KBM-7 (cell line): ENCODE measurements around the gene DCBLD2.

Experiments
- DNase-seq: peaks from one replicate; pipeline ENCODE4 v3.0.0-alpha.2; 2015
- in situ Hi-C: fragments of 300-500 bp; cut with MboI; formaldehyde crosslinking; loops from 2 replicates; pipeline ENCODE4 v1.14.3; 2020; ENCODE audit warnings: low sequenced_read_pairs, low pct_unique_long_range_greater_than_20kb, mixed read lengths

Gene DCBLD2

GRCh38 chr3:98778852-98779413 is 122.6 kb downstream of the DCBLD2 start:
- peak; percentile 50 for DNase-seq
- in situ Hi-C loops: no loop called here

- DNase-seq: peak; percentile 28
- in situ Hi-C loops: no loop called here
Measured at GRCh38 chr3:98778383-98778782, 123.1 kb downstream of the DCBLD2 start.

GRCh38 chr3:98777801-98778220 is 123.7 kb downstream of the DCBLD2 start:
- in situ Hi-C loops: no loop called here
- no peak for DNase-seq

- no peak for DNase-seq
- in situ Hi-C loops: no loop called here
Measured at GRCh38 chr3:98777286-98777685, 124.2 kb downstream of the DCBLD2 start.

GRCh38 chr3:98776140-98776493 is 125.4 kb downstream of the DCBLD2 start:
- no peak for DNase-seq
- in situ Hi-C loops: no loop called here

GRCh38 chr3:98775459-98776139 is 125.9 kb downstream of the DCBLD2 start:
- in situ Hi-C loops: no loop called here
- no peak for DNase-seq

GRCh38 chr3:98772022-98772421 is 129.5 kb downstream of the DCBLD2 start:
- DNase-seq: no peak
- in situ Hi-C loops: no loop called here

GRCh38 chr3:98770261-98771039 is 131.0 kb downstream of the DCBLD2 start:
- DNase-seq: no peak
- in situ Hi-C loops: no loop called here

- no peak for DNase-seq
- in situ Hi-C loops: no loop called here
Measured at GRCh38 chr3:98769448-98769847, 132.0 kb downstream of the DCBLD2 start.

GRCh38 chr3:98768961-98769360 is 132.5 kb downstream of the DCBLD2 start:
- no peak for DNase-seq
- in situ Hi-C loops: no loop called here

- DNase-seq: no peak
- in situ Hi-C loops: no loop called here
Measured at GRCh38 chr3:98766924-98767323, 134.6 kb downstream of the DCBLD2 start.

GRCh38 chr3:98765721-98766120 is 135.8 kb downstream of the DCBLD2 start:
- in situ Hi-C loops: no loop called here
- DNase-seq: no peak

GRCh38 chr3:98764472-98764884 is 137.0 kb downstream of the DCBLD2 start:
- peak; percentile 25 for DNase-seq
- in situ Hi-C loops: no loop called here

- DNase-seq: no peak
- in situ Hi-C loops: no loop called here
Measured at GRCh38 chr3:98763819-98764418, 137.6 kb downstream of the DCBLD2 start.

GRCh38 chr3:98763076-98763475 is 138.4 kb downstream of the DCBLD2 start, which contains the start of gene ST3GAL6:
Gene ST3GAL6, plus strand, starts transcription at chr3:98763340. Its CDS starts 5,101 bp downstream, at chr3:98768441.
- in situ Hi-C loops: no loop called here
- DNase-seq: peak; percentile 86

- in situ Hi-C loops: no loop called here
- peak; percentile 81 for DNase-seq
Measured at GRCh38 chr3:98761643-98762229, 139.8 kb downstream of the DCBLD2 start.

GRCh38 chr3:98759629-98760028 is 141.9 kb downstream of the DCBLD2 start:
- in situ Hi-C loops: no loop called here
- no peak for DNase-seq

- in situ Hi-C loops: no loop called here
- DNase-seq: no peak
Measured at GRCh38 chr3:98755601-98756000, 145.9 kb downstream of the DCBLD2 start.

- no peak for DNase-seq
- in situ Hi-C loops: no loop called here
Measured at GRCh38 chr3:98754483-98754882, 147.0 kb downstream of the DCBLD2 start.
